Measurements from ENCODE around the gene PHF5A.

Gene PHF5A, protein sequence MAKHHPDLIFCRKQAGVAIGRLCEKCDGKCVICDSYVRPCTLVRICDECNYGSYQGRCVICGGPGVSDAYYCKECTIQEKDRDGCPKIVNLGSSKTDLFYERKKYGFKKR

DNA sequence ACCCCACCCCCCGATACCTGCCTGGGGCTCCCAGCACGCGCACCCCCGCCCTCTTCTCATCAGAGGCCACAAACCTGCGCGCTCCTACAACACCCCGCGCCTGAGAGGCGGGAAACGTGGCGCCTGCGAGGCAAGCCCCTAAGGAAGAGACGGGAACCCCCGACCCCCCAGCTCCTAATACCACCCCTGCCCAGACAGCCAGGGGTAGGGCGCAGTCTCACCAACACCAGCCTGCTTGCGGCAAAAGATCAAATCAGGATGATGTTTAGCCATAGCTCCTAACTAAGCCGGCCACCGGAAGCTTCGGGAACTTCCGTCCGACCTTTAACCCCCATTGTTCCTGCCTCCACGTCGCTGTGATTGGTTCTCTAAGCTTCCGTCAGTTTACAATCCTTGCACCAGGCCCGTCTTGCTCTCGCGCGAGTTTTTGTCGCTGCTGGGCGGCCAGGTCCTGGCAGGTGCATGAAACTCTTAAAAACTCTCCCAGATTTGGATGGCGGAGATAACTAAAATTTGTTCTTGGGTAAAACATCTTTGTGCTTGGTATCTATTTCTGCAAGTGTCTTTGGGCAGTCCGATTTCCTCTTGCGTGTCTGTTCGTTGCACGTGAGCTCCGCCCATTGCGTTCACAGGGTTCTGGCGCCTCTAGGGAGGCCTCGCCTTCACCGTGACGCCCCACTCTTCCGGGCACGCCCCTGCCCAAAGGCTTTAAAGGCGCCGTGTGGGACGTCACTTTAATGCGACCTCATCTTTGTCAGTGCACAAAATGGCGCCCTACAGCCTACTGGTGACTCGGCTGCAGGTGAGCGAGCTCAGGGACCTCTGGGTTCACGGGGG is at the start of gene PHF5A, which contains the start of gene ACO2:
TSS of gene PHF5A (minus strand) at position 312 of the 837 bp plus-strand sequence. CDS start at position 273, 39 bp downstream.
TSS of gene ACO2 (plus strand) at position 737 of the 837 bp plus-strand sequence. CDS start at position 767, 30 bp downstream.
- peak within 1 kb of the TSS; percentile 95 for H3K4me3 ChIP-seq (ENCODE audit: low read length)

DNA sequence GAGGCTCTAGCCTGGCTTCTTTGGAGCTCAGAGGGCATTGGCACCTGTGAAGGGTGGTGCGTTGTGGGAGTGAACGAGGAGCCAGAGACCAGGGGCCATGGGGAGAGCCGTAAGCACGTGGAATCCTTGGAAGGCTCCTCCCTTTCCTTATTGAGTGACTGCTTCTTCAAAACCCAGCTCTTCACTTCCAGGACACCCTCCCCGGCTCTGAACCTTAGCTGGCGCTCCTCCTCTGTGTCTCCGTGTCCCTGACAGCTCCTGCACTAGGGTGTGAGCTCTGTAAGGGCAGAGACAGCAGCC is 49.5 kb upstream of the PHF5A start:
- TF ChIP-seq, protein P1, sequence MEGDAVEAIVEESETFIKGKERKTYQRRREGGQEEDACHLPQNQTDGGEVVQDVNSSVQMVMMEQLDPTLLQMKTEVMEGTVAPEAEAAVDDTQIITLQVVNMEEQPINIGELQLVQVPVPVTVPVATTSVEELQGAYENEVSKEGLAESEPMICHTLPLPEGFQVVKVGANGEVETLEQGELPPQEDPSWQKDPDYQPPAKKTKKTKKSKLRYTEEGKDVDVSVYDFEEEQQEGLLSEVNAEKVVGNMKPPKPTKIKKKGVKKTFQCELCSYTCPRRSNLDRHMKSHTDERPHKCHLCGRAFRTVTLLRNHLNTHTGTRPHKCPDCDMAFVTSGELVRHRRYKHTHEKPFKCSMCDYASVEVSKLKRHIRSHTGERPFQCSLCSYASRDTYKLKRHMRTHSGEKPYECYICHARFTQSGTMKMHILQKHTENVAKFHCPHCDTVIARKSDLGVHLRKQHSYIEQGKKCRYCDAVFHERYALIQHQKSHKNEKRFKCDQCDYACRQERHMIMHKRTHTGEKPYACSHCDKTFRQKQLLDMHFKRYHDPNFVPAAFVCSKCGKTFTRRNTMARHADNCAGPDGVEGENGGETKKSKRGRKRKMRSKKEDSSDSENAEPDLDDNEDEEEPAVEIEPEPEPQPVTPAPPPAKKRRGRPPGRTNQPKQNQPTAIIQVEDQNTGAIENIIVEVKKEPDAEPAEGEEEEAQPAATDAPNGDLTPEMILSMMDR (conservative IDR thresholded peaks at IDR 0.05; ENCODE audit: low read depth, low read length): no peak
- no peak overlapping the region for H3K4me3 ChIP-seq (ENCODE audit: low read length)
- DNase-seq (ENCODE audit: low read depth): no peak

More for the DNA sequence above, at the start of gene PHF5A, which contains the start of gene ACO2:
- TF ChIP-seq, protein P1 (conservative IDR thresholded peaks at IDR 0.05; ENCODE audit: low read depth, low read length): no peak
- DNase-seq (ENCODE audit: low read depth): peak; percentile 95

DNA sequence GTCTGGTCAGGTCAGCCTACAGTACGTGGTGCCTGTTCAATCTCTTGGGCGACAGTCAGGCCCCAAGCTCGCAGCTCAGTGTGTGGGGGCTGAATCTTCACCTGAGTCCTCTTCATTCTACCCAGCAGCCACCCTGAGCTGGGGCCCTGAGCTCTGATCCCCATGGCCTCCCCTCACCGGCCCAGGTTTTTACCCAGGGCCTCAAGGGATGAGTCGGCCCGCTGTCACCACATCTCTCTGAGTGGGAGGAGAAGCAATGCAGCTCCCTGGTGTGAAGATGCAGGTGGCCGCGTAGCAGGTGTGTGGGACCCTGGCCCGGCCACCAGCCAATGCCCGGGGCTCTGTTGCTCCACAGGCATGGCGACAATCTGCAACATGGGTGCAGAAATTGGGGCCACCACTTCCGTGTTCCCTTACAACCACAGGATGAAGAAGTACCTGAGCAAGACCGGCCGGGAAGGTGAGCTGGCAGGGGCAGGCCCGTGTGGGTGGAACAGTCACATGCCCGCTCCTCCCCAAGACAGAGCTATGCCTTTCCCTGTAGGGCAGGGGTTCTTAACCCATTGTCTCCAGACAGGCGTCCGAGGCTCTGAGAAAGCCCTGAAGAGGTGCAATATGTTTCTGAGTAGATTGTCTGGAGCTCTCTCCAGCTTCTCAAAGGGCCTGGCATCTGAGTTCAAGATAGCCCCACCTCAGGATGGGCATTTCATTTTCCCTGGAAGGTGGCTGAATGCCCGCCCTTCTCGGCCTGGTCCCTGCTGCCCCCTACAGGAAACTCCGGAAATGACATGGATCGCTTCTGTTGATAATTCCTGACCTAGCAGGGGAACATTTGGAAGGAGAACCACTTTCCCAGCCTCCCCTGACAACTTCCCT is 48.9 kb upstream of the PHF5A start:
- H3K4me3 ChIP-seq (ENCODE audit: low read length): no peak overlapping the region
- DNase-seq (ENCODE audit: low read depth): no peak
- TF ChIP-seq, protein P1 (conservative IDR thresholded peaks at IDR 0.05; ENCODE audit: low read depth, low read length): peak; percentile 85

DNA sequence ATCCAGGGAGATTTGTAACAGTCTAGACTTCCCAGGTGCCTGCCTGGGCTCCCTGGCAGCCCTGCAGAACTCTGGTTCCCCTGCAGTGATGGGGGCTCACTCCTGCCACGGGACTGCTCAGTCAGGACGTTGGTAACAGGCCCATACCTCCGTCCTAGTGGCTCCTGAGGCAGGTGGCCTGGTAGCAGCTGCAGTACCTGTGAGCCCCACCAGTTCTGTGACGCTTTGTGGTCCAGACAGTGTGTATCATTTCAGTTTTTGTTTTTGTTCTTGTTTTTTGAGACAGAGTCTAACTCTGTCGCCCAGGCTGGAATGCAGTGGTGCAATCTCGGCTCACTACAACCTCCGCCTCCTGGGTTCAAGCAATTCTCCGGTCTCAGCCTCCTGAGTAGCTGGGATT is 48.0 kb upstream of the PHF5A start:
- H3K4me3 ChIP-seq (ENCODE audit: low read length): no peak overlapping the region
- TF ChIP-seq, protein P1 (conservative IDR thresholded peaks at IDR 0.05; ENCODE audit: low read depth, low read length): no peak
- DNase-seq (ENCODE audit: low read depth): no peak

DNA sequence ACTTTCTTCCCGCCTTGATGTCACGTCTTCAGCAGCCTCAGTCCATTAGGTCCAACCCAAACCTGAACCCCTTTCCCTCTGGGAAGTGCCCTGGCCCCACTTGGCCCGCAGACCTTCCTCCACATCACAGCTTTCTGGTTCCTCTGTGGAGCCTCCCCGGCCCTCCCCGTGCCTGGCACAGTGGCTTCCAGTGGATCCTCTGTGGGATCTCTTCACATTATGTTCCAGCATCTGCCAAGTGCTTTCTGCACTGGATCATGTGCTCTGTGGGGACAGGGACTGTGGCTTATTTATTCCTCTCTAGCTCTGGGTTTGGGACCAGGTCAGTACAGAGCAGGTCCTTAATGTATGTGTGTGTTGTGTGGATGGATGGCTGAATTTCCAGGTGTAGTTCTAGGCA is 44.9 kb upstream of the PHF5A start:
- DNase-seq (ENCODE audit: low read depth): no peak
- TF ChIP-seq, protein P1 (conservative IDR thresholded peaks at IDR 0.05; ENCODE audit: low read depth, low read length): no peak
- no peak overlapping the region for H3K4me3 ChIP-seq (ENCODE audit: low read length)

DNA sequence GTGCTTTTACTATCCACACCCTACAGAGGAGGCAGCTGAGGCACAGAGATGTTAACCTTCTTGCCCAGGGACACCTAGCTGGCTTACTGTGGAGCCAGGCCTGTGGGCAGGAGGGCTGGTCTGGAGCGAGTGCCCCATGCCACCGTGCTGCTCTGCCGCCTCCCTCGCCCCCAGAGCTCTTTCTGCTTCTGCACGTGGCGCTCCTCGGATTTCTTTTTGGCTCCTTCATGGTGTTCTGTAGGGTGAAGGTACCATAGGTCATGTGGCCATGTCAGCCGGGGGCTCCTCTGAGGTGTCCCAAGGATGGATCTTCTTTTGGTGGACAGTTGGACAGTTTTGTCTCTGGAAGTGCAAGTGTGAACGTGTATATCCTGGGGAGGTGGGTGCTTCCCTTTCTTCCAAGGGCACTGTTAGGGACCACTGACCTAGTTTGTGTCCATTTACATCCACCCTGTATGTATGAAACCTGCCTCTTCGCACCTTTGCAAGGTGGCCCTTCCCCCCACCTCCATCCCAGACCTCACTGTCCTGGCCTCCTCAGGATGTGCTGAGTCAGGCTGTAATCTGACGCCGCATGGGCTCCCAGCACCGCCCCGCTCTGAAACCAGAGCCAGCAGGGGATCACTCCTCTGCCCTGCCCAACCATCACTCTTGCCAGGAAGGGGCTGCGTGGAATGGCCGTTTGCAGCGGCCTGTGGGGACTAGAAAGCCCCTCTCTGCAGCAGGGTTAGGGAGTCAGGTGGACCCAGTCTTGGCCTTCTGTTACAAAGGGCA is 44.1 kb upstream of the PHF5A start:
- TF ChIP-seq, protein P1 (conservative IDR thresholded peaks at IDR 0.05; ENCODE audit: low read depth, low read length): no peak
- DNase-seq (ENCODE audit: low read depth): peak; percentile 37
- H3K4me3 ChIP-seq (ENCODE audit: low read length): no peak overlapping the region
